RWPE2 (cell line): Measurements from ENCODE around the gene SHISA7.

ENCODE experiments used
- ATAC-seq: fragments of 200-7000 bp; cut with Tn5 transposase; 3 replicates; pipeline ENCODE4 v1.9.1; 2021; ENCODE audit warnings: low read depth
- DNase-seq: peaks from one replicate; pipeline ENCODE4 v3.0.0-alpha.2; 2020; ENCODE audit warnings: low spot score
- H3K27ac ChIP-seq: fragments of 450-650 bp; 2 replicates; pipeline ENCODE4 v1.5.1; 2017; ENCODE audit warnings: mild to moderate bottlenecking; ENCODE audit not compliant: poor library complexity, severe bottlenecking
- H3K27me3 ChIP-seq: fragments of 250-450 bp; sonication (Bioruptor Pico); 2 replicates; pipeline ENCODE4 v1.5.1; 2021; ENCODE audit warnings: mild to moderate bottlenecking, moderate library complexity; ENCODE audit not compliant: insufficient read depth, poor library complexity, severe bottlenecking
- H3K36me3 ChIP-seq: fragments of 250-450 bp; sonication (Bioruptor Pico); 2 replicates; pipeline ENCODE4 v1.5.1; 2020; ENCODE audit warnings: low read depth, mild to moderate bottlenecking, moderate library complexity
- H3K4me1 ChIP-seq: fragments of 250-450 bp; sonication (Bioruptor Pico); 2 replicates; pipeline ENCODE4 v1.5.1; 2021; ENCODE audit warnings: mild to moderate bottlenecking, moderate library complexity; ENCODE audit not compliant: insufficient read depth, poor library complexity, severe bottlenecking
- H3K4me3 ChIP-seq: fragments of 250-450 bp; sonication (Bioruptor Pico); 2 replicates; pipeline ENCODE4 v1.5.1; 2021; ENCODE audit warnings: mild to moderate bottlenecking, moderate library complexity; ENCODE audit not compliant: severe bottlenecking
- H3K9me3 ChIP-seq: fragments of 250-450 bp; sonication (Bioruptor Pico); 2 replicates; pipeline ENCODE4 v1.5.1; 2021; ENCODE audit warnings: mild to moderate bottlenecking, moderate library complexity; ENCODE audit not compliant: severe bottlenecking
- CTCF ChIP-seq: fragments of 450-650 bp; IDR thresholded peaks from one replicate; pipeline ENCODE4 v1.5.1; 2017; ENCODE audit warnings: mild to moderate bottlenecking, moderate library complexity; ENCODE audit not compliant: poor library complexity, severe bottlenecking

SHISA7 gene

GRCh38 chr19:55464662-55465054 is 21.6 kb upstream of the SHISA7 start, which contains the start of gene C19orf85:
C19orf85 (minus strand) TSS chr19:55464751; CDS start chr19:55464554, 197 bp downstream.
- DNase-seq (no peak), ATAC-seq (no peak)
- H3K36me3 ChIP-seq, result 0 out of 2 replicates have a peak, but pooled peaks cover 3% of the 10 kb centered on the region
- H3K4me1 ChIP-seq, result peaks cover 3% of the 10 kb centered on the region
- H3K9me3 ChIP-seq, result no peaks in the 10 kb centered on the region
- H3K4me3 ChIP-seq, result no peak within 1 kb of the TSS
- H3K27ac ChIP-seq, result no peak within 1 kb of the TSS
- H3K27me3 ChIP-seq, result no peaks in the 10 kb centered on the region
- no peak for TF ChIP-seq CTCF

GRCh38 chr19:55464039-55464661 is 21.1 kb upstream of the SHISA7 start:
- no peak for DNase-seq
- H3K27ac ChIP-seq, result no peak overlapping the region
- H3K4me1 ChIP-seq, result peaks cover 3% of the 10 kb centered on the region
- TF ChIP-seq CTCF, result no peak
- H3K36me3 ChIP-seq, result 0 out of 2 replicates have a peak, but pooled peaks cover 3% of the 10 kb centered on the region
- H3K27me3 ChIP-seq, result no peaks in the 10 kb centered on the region
- H3K9me3 ChIP-seq, result no peaks in the 10 kb centered on the region
- no peak overlapping the region for H3K4me3 ChIP-seq
- ATAC-seq, result no peak

- peaks cover 3% of the 10 kb centered on the region for H3K4me1 ChIP-seq
- H3K27me3 ChIP-seq, result no peaks in the 10 kb centered on the region
- H3K27ac ChIP-seq, result no peak overlapping the region
- no peak overlapping the region for H3K4me3 ChIP-seq
- H3K9me3 ChIP-seq, result no peaks in the 10 kb centered on the region
- ATAC-seq (no peak), DNase-seq (no peak)
- TF ChIP-seq CTCF, result no peak
- 0 out of 2 replicates have a peak, but pooled peaks cover 3% of the 10 kb centered on the region for H3K36me3 ChIP-seq
These were observed 20.5 kb upstream of the SHISA7 start for GRCh38 chr19:55463583-55464031.

- TF ChIP-seq CTCF, result no peak
- H3K27me3 ChIP-seq, result no peaks in the 10 kb centered on the region
- H3K9me3 ChIP-seq, result no peaks in the 10 kb centered on the region
- H3K4me1 ChIP-seq, result peaks cover 3% of the 10 kb centered on the region
- no peak for DNase-seq
- 0 out of 2 replicates have a peak, but pooled peaks cover 3% of the 10 kb centered on the region for H3K36me3 ChIP-seq
- H3K4me3 ChIP-seq, result no peak overlapping the region
- no peak for ATAC-seq
- H3K27ac ChIP-seq, result no peak overlapping the region
These were observed 19.6 kb upstream of the SHISA7 start for GRCh38 chr19:55462722-55463121.

- no peaks in the 10 kb centered on the region for H3K9me3 ChIP-seq
- peak overlapping the region; percentile 59 for H3K4me3 ChIP-seq
- H3K27me3 ChIP-seq, result no peaks in the 10 kb centered on the region
- H3K27ac ChIP-seq, result no peak overlapping the region
- TF ChIP-seq CTCF, result no peak
- ATAC-seq, result no peak
- DNase-seq, result no peak
- H3K4me1 ChIP-seq, result peaks cover 3% of the 10 kb centered on the region
- H3K36me3 ChIP-seq, result 0 out of 2 replicates have a peak, but pooled peaks cover 3% of the 10 kb centered on the region
These were observed 19.0 kb upstream of the SHISA7 start for GRCh38 chr19:55461974-55462626.
